ENCODE measurements around the gene RFC2. TPM values are rescaled to one million over a fixed set of nuclear protein-coding genes. Genes with fewer than 3 reads are reported as not detected.

The RFC2 gene
- total and polyA plus RNA-seq, 8 donors = 8.1 to 11.4 (median 9.3) TPM

- TF ChIP-seq CTCF (IDR thresholded peaks at IDR 0.05) = no peak
- Histone ChIP-seq H3K4me3 (no peak overlapping the region), H3K36me3 (no peaks in the 10 kb centered on the region), H3K27ac (peak overlapping the region in 2 of 4 donors; percentile 28 to 37), H3K9me3 (no peaks in the 10 kb centered on the region), H3K4me1 (peaks cover 0 to 9% (median 0%) of the 10 kb centered on the region in 3 donors), H3K27me3 (no peaks in the 10 kb centered on the region)
- DNase-seq (peak in 2 of 6 donors; percentile 49 to 59), FAIRE-seq (no peak), ATAC-seq (peak; percentile 43 to 61 (median 52))
- intact Hi-C loops (cut with DNase I) = no loop called here
- WGBS, 2 donors = 13 to 16% methylated on average over 9 of the region's 9 CpGs
Measured at GRCh38 chr7:74284781-74285259, 30.6 kb upstream of the RFC2 start.

GRCh38 chr7:74283858-74284447 is 29.8 kb upstream of the RFC2 start:
- H3K27me3 ChIP-seq = no peaks in the 10 kb centered on the region
- ATAC-seq = no peak
- no peaks in the 10 kb centered on the region for H3K36me3 ChIP-seq
- intact Hi-C loops (cut with DNase I) = no loop called here
- DNase-seq = no peak
- 85 to 90% methylated on average over 9 of the region's 9 CpGs for WGBS, 2 donors
- H3K4me3 ChIP-seq = no peak overlapping the region
- TF ChIP-seq CTCF (IDR thresholded peaks at IDR 0.05) = no peak
- no peak for FAIRE-seq
- H3K9me3 ChIP-seq = no peaks in the 10 kb centered on the region
- H3K4me1 ChIP-seq = peaks cover 0 to 9% (median 0%) of the 10 kb centered on the region in 3 donors
- peak overlapping the region in 1 of 4 donors; percentile 28 for H3K27ac ChIP-seq

GRCh38 chr7:74282748-74283459 is 28.7 kb upstream of the RFC2 start:
- Histone ChIP-seq H3K4me3 (no peak overlapping the region), H3K36me3 (no peaks in the 10 kb centered on the region), H3K27me3 (no peaks in the 10 kb centered on the region), H3K4me1 (peaks cover 0 to 9% (median 0%) of the 10 kb centered on the region in 3 donors), H3K27ac (no peak overlapping the region), H3K9me3 (no peaks in the 10 kb centered on the region)
- TF ChIP-seq CTCF (IDR thresholded peaks at IDR 0.05) = no peak
- 82 to 87% methylated on average over 14 of the region's 14 CpGs for WGBS, 2 donors
- FAIRE-seq (no peak), DNase-seq (no peak), ATAC-seq (no peak)
- intact Hi-C loops (cut with DNase I) = no loop called here

GRCh38 chr7:74280985-74281384 is 26.8 kb upstream of the RFC2 start:
- no peaks in the 10 kb centered on the region for H3K27me3 ChIP-seq
- WGBS, 2 donors = 88 to 94% methylated on average over 8 of the region's 8 CpGs
- no peak for FAIRE-seq
- no peaks in the 10 kb centered on the region for H3K9me3 ChIP-seq
- no peak for ATAC-seq
- H3K4me3 ChIP-seq = no peak overlapping the region
- H3K4me1 ChIP-seq = peaks cover 0 to 9% (median 0%) of the 10 kb centered on the region in 3 donors
- no peak for TF ChIP-seq CTCF (IDR thresholded peaks at IDR 0.05)
- no peak for DNase-seq
- H3K36me3 ChIP-seq = no peaks in the 10 kb centered on the region
- intact Hi-C loops (cut with DNase I) = no loop called here
- H3K27ac ChIP-seq = no peak overlapping the region

GRCh38 chr7:74277636-74278035 is 23.4 kb upstream of the RFC2 start:
- no peak overlapping the region for H3K4me3 ChIP-seq
- H3K27ac ChIP-seq = no peak overlapping the region
- H3K9me3 ChIP-seq = no peaks in the 10 kb centered on the region
- DNase-seq (no peak), FAIRE-seq (no peak), ATAC-seq (no peak)
- 93 to 96% methylated on average over 4 of the region's 4 CpGs for WGBS, 2 donors
- H3K27me3 ChIP-seq = no peaks in the 10 kb centered on the region
- TF ChIP-seq CTCF (IDR thresholded peaks at IDR 0.05) = no peak
- intact Hi-C loops (cut with DNase I) = no loop called here
- no peaks in the 10 kb centered on the region for H3K36me3 ChIP-seq
- no peaks in the 10 kb centered on the region for H3K4me1 ChIP-seq

All from pancreas (tissue), 10 donors.